Loucy (cell line): ENCODE data around the gene SV2B.
"Not testable (repeated sequence)": the region's sequence is repeated elsewhere in the genome, so short reads cannot be mapped to it uniquely, and the experiment has no call there.

Experiments used
- H2AFZ ChIP-seq: fragments of 200-600 bp; sonication (generic); 2 replicates; pipeline ENCODE4 v1.6.0; 2016; ENCODE audit warnings: antibody characterized with exemption, mild to moderate bottlenecking, low read length, moderate library complexity
- H3F3A ChIP-seq: fragments of 200-600 bp; 2 replicates; pipeline ENCODE4 v1.6.0; 2016; ENCODE audit warnings: antibody characterized with exemption, low read depth, mild to moderate bottlenecking
- H3K27me3 ChIP-seq: fragments of 200-600 bp; sonication (generic); 2 replicates; pipeline ENCODE4 v1.6.1; 2014; ENCODE audit warnings: low read length, mild to moderate bottlenecking; ENCODE audit not compliant: insufficient read depth, poor library complexity, severe bottlenecking
- H3K36me3 ChIP-seq: fragments of 200-600 bp; sonication (generic); 2 replicates; pipeline ENCODE4 v1.6.1; 2016; ENCODE audit warnings: low read length; ENCODE audit not compliant: insufficient read depth
- H3K4me1 ChIP-seq: fragments of 200-600 bp; sonication (generic); 2 replicates; pipeline ENCODE4 v1.5.1; 2014; ENCODE audit warnings: low read length, mild to moderate bottlenecking; ENCODE audit not compliant: insufficient read depth, poor library complexity, severe bottlenecking
- H3K4me2 ChIP-seq: fragments of 200-600 bp; sonication (generic); 2 replicates; pipeline ENCODE4 v1.6.0; 2014; ENCODE audit warnings: antibody characterized with exemption, low read length, low read depth, mild to moderate bottlenecking; ENCODE audit not compliant: poor library complexity, severe bottlenecking
- H3K4me3 ChIP-seq: fragments of 200-600 bp; sonication (generic); 2 replicates; pipeline ENCODE4 v1.5.1; 2014; ENCODE audit warnings: low read length, mild to moderate bottlenecking, mixed read lengths; ENCODE audit not compliant: poor library complexity, severe bottlenecking
- H3K79me2 ChIP-seq: fragments of 200-600 bp; sonication (generic); 2 replicates; pipeline ENCODE4 v1.6.1; 2014; ENCODE audit warnings: low read length; ENCODE audit not compliant: insufficient read depth
- H3K9ac ChIP-seq: fragments of 200-600 bp; sonication (generic); 2 replicates; pipeline ENCODE4 v1.6.0; 2014; ENCODE audit warnings: mild to moderate bottlenecking, low read depth, low read length, moderate library complexity; ENCODE audit not compliant: poor library complexity, severe bottlenecking
- H3K9me2 ChIP-seq: fragments of 200-600 bp; sonication (generic); replicated peaks from 2 replicates; pipeline ENCODE4 v1.6.1; 2016; ENCODE audit warnings: low read depth, low read length, mixed read lengths
- H3K9me3 ChIP-seq: fragments of 200-600 bp; sonication (generic); 2 replicates; pipeline ENCODE4 v1.6.1; 2014; ENCODE audit warnings: mild to moderate bottlenecking, antibody characterized with exemption, low read length, low read depth; ENCODE audit not compliant: insufficient read depth
- H4K20me1 ChIP-seq: fragments of 200-600 bp; sonication (generic); 2 replicates; pipeline ENCODE4 v1.6.0; 2014; ENCODE audit warnings: antibody characterized with exemption, low read length, mild to moderate bottlenecking; ENCODE audit not compliant: insufficient read depth, poor library complexity, severe bottlenecking
- CTCF ChIP-seq: fragments of 200-600 bp; sonication (generic); conservative IDR thresholded peaks from 2 replicates; pipeline ENCODE4 v1.5.1; 2014; ENCODE audit warnings: mild to moderate bottlenecking, antibody characterized with exemption, low read length
- EZH2phosphoT487 ChIP-seq: fragments of 200-600 bp; IDR thresholded peaks from 2 replicates; pipeline ENCODE4 v1.6.1; 2018; ENCODE audit warnings: antibody characterized with exemption, mild to moderate bottlenecking, moderate library complexity, borderline replicate concordance

Gene SV2B

GRCh38 chr15:91342097-91342496 lies 242.0 kb downstream of the SV2B start:
- Histone ChIP-seq H3K27me3 (no peaks in the 10 kb centered on the region), H3K9me3 (no peaks in the 10 kb centered on the region), H3K79me2 (no peaks in the 10 kb centered on the region), H3K9me2 (no peaks in the 10 kb centered on the region), H3K4me2 (no peak overlapping the region), H3F3A (no peaks in the 10 kb centered on the region), H3K4me1 (peaks cover under 1% of the 10 kb centered on the region), H3K4me3 (no peak overlapping the region), H4K20me1 (no peaks in the 10 kb centered on the region), H3K9ac (no peak overlapping the region), H2AFZ (no peak overlapping the region), H3K36me3 (no peaks in the 10 kb centered on the region)
- TF ChIP-seq EZH2phosphoT487 (no peak), CTCF (no peak)

DNA sequence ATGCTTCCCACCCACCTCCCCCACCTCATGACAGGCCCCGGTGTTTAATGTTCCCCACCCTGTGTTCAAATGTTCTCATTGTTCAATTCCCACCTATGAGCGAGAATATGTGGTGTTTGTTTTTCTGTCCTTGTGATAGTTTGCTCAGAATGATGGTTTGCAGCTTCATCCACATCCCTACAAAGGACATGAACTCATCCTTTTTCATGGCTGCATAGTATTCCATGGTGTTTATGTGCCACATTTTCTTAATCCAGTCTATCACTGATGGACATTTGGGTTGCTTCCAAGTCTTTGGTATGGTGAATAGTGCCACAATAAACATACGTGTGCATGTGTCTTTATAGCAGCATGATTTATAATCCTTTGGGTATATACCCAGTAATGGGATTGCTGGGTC lies 244.9 kb downstream of the SV2B start:
- H2AFZ ChIP-seq, H3K27me3 ChIP-seq, H3K79me2 ChIP-seq, H3K9me3 ChIP-seq, H3K4me3 ChIP-seq, H3K36me3 ChIP-seq, H3K4me2 ChIP-seq, H3K9ac ChIP-seq, H3F3A ChIP-seq, H4K20me1 ChIP-seq, H3K9me2 ChIP-seq: not testable (repeated sequence)
- H3K4me1 ChIP-seq, result peaks cover 16% of the 10 kb centered on the region

- Histone ChIP-seq H4K20me1 (no peaks in the 10 kb centered on the region), H3K9me2 (no peaks in the 10 kb centered on the region), H3K4me1 (peaks cover 23% of the 10 kb centered on the region), H3K36me3 (no peaks in the 10 kb centered on the region), H3K79me2 (no peaks in the 10 kb centered on the region), H3K27me3 (no peaks in the 10 kb centered on the region), H2AFZ (no peak overlapping the region), H3K4me3 (no peak overlapping the region), H3F3A (no peaks in the 10 kb centered on the region), H3K9ac (no peak overlapping the region), H3K9me3 (no peaks in the 10 kb centered on the region), H3K4me2 (no peak overlapping the region)
- no peak for TF ChIP-seq CTCF
- TF ChIP-seq EZH2phosphoT487, result no peak
Measured at GRCh38 chr15:91345736-91346135, 245.7 kb downstream of the SV2B start.

DNA sequence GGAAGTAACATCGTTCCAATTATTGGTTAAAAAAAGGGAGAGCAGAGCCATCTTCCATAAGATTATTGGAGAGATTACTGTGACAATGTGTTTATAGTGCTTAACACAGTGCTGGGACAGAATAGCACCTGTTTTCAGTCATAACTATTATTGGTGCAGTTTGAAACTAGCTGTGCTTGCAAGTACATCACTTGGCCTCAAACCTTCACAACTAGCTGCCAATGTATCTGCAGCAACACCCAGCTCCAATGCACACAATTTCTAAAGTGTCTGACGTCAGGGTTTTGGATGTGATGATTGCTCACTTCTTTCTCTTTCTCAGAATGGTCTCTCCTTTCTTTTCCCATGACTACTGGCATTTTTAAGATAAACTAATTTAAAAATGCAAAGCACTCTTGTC lies 246.2 kb downstream of the SV2B start:
- no peak overlapping the region for H3K4me2 ChIP-seq
- no peaks in the 10 kb centered on the region for H4K20me1 ChIP-seq
- H3K79me2 ChIP-seq, result no peaks in the 10 kb centered on the region
- H3K36me3 ChIP-seq, result no peaks in the 10 kb centered on the region
- no peak overlapping the region for H3K4me3 ChIP-seq
- H3K27me3 ChIP-seq, result no peaks in the 10 kb centered on the region
- TF ChIP-seq EZH2phosphoT487 (no peak), CTCF (no peak)
- H3K9ac ChIP-seq, result no peak overlapping the region
- H3K9me3 ChIP-seq, result no peaks in the 10 kb centered on the region
- no peaks in the 10 kb centered on the region for H3K9me2 ChIP-seq
- H3K4me1 ChIP-seq, result peaks cover 23% of the 10 kb centered on the region
- no peaks in the 10 kb centered on the region for H3F3A ChIP-seq
- no peak overlapping the region for H2AFZ ChIP-seq
